HG02943 (cell line): ENCODE measurements around the gene TCEANC.
"Not testable (repeated sequence)": the region's sequence is repeated elsewhere in the genome, so short reads cannot be mapped to it uniquely, and the experiment has no call there.

ENCODE experiments used
- ATAC-seq: cut with Tn5 transposase; IDR thresholded peaks from one replicate; pipeline ENCODE4 v1.9.1; 2021; ENCODE audit warnings: mild to moderate bottlenecking, low read depth, moderate library complexity; ENCODE audit not compliant: unreplicated experiment

The TCEANC gene

GRCh38 chrX:13652850-13653693 lies at the start of gene TCEANC:
Gene TCEANC, plus strand, starts transcription at chrX:13653141. Its CDS starts 9,368 bp downstream, at chrX:13662509.
- ATAC-seq, result peak; percentile 95

- ATAC-seq, result no peak
These were observed 47.3 kb upstream of the TCEANC start for GRCh38 chrX:13605611-13606010.

- ATAC-seq, result no peak
These were observed 45.5 kb upstream of the TCEANC start for GRCh38 chrX:13607331-13607995.

GRCh38 chrX:13607996-13608365 lies 45.0 kb upstream of the TCEANC start:
- no peak for ATAC-seq

- no peak for ATAC-seq
These were observed 38.8 kb upstream of the TCEANC start for GRCh38 chrX:13614154-13614553.

GRCh38 chrX:13620207-13620606 lies 32.7 kb upstream of the TCEANC start:
- no peak for ATAC-seq

- no peak for ATAC-seq
These were observed 30.5 kb upstream of the TCEANC start for GRCh38 chrX:13622401-13622964.

- no peak for ATAC-seq
These were observed 25.6 kb upstream of the TCEANC start for GRCh38 chrX:13627306-13627705.

- not testable (repeated sequence) for ATAC-seq
These were observed 15.7 kb upstream of the TCEANC start for GRCh38 chrX:13637224-13637623.

- ATAC-seq, result no peak
These were observed 14.9 kb upstream of the TCEANC start for GRCh38 chrX:13638021-13638420.

GRCh38 chrX:13638826-13639225 lies 14.1 kb upstream of the TCEANC start:
- ATAC-seq, result no peak

GRCh38 chrX:13641684-13642083 lies 11.3 kb upstream of the TCEANC start:
- ATAC-seq, result not testable (repeated sequence)

- ATAC-seq, result no peak
These were observed 7.3 kb upstream of the TCEANC start for GRCh38 chrX:13645464-13646153.

GRCh38 chrX:13646154-13646549 lies 6.8 kb upstream of the TCEANC start:
- ATAC-seq, result no peak

- no peak for ATAC-seq
These were observed 5.2 kb upstream of the TCEANC start for GRCh38 chrX:13647709-13648212.

GRCh38 chrX:13648336-13648735 lies 4.6 kb upstream of the TCEANC start:
- ATAC-seq, result not testable (repeated sequence)

GRCh38 chrX:13649838-13650237 lies 3.1 kb upstream of the TCEANC start:
- no peak for ATAC-seq

GRCh38 chrX:13650318-13650717 lies 2.6 kb upstream of the TCEANC start:
- ATAC-seq, result no peak

- ATAC-seq, result no peak
These were observed 1.8 kb upstream of the TCEANC start for GRCh38 chrX:13651150-13651549.

GRCh38 chrX:13652287-13652793 lies 601 bp upstream of the TCEANC start:
- peak; percentile 1 for ATAC-seq

GRCh38 chrX:13654116-13654515 lies 1.2 kb downstream of the TCEANC start:
- no peak for ATAC-seq
